Type B pancreatic cell (in vitro differentiated cells): ENCODE measurements around the gene SLC35A4. TPM values are rescaled to one million over a fixed set of nuclear protein-coding genes. Genes with fewer than 3 reads are reported as not detected.
A peak's percentile ranks its signal among the peaks of the same experiment; 100 is the strongest.

Experiments used
- DNase-seq: peaks from one replicate; pipeline ENCODE4 v3.0.0; 2021; ENCODE audit warnings: mixed read lengths; ENCODE audit not compliant: unreplicated experiment; ENCODE audit errors: extremely low spot score
- H3K27ac Mint-ChIP-seq: 2 replicates; pipeline ENCODE4 v1.8.0; 2021; ENCODE audit warnings: mild to moderate bottlenecking, mixed read lengths
- H3K27me3 Mint-ChIP-seq: 2 replicates; pipeline ENCODE4 v1.8.0; 2021; ENCODE audit warnings: mixed read lengths
- H3K36me3 Mint-ChIP-seq: 2 replicates; pipeline ENCODE4 v1.8.0; 2021; ENCODE audit warnings: mixed read lengths
- H3K4me1 Mint-ChIP-seq: one replicate; pipeline ENCODE4 v1.8.0; 2021; ENCODE audit warnings: mixed read lengths; ENCODE audit not compliant: unreplicated experiment
- H3K4me3 Mint-ChIP-seq: 2 replicates; pipeline ENCODE4 v1.8.0; 2021; ENCODE audit warnings: mild to moderate bottlenecking, mixed read lengths
- H3K9me3 Mint-ChIP-seq: 2 replicates; pipeline ENCODE4 v1.8.0; 2021; ENCODE audit warnings: mixed read lengths
- total RNA-seq: library from RNA; stranded (reverse); gene quantifications from 2 replicates; pipeline ENCODE4 v1.2.1, GENCODE V29; 2021; ENCODE audit warnings: low replicate concordance
- TF ChIP-seq, protein P1 (sequence below): fragments of 200-600 bp; sonication (generic); conservative IDR thresholded peaks from 2 replicates; pipeline ENCODE4 v1.5.0; 2021; ENCODE audit warnings: antibody characterized with exemption, mild to moderate bottlenecking

The SLC35A4 gene
- total RNA-seq, 1 donor from 2014 or later = 85.8 TPM

DNA sequence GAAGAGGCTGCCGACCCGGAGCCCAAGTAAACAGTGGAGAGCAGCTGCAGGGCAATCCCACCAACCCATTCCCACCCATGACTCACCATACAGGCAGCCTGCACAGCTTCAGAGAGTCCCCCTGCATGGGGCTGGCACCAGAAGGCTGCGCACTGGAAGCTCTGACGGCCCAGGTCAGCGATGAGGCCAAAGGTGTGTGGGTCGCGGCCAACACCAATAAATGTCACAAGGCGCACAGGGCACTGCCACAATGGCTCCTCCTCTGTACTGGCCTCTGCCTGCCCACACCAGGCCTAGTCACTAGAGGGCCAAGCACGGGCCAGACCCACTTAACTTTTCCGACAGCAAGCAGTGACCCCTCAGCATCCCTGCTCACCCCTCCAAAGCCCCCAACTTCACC is 4.4 kb upstream of the SLC35A4 start:
- Mint-ChIP-seq H3K36me3 (peaks cover 21% of the 10 kb centered on the region), H3K27ac (no peak overlapping the region), H3K9me3 (no peaks in the 10 kb centered on the region), H3K4me1 (peaks cover 26% of the 10 kb centered on the region), H3K4me3 (no peak overlapping the region), H3K27me3 (no peaks in the 10 kb centered on the region)
- no peak for DNase-seq
- TF ChIP-seq, protein P1, sequence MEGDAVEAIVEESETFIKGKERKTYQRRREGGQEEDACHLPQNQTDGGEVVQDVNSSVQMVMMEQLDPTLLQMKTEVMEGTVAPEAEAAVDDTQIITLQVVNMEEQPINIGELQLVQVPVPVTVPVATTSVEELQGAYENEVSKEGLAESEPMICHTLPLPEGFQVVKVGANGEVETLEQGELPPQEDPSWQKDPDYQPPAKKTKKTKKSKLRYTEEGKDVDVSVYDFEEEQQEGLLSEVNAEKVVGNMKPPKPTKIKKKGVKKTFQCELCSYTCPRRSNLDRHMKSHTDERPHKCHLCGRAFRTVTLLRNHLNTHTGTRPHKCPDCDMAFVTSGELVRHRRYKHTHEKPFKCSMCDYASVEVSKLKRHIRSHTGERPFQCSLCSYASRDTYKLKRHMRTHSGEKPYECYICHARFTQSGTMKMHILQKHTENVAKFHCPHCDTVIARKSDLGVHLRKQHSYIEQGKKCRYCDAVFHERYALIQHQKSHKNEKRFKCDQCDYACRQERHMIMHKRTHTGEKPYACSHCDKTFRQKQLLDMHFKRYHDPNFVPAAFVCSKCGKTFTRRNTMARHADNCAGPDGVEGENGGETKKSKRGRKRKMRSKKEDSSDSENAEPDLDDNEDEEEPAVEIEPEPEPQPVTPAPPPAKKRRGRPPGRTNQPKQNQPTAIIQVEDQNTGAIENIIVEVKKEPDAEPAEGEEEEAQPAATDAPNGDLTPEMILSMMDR = no peak

DNA sequence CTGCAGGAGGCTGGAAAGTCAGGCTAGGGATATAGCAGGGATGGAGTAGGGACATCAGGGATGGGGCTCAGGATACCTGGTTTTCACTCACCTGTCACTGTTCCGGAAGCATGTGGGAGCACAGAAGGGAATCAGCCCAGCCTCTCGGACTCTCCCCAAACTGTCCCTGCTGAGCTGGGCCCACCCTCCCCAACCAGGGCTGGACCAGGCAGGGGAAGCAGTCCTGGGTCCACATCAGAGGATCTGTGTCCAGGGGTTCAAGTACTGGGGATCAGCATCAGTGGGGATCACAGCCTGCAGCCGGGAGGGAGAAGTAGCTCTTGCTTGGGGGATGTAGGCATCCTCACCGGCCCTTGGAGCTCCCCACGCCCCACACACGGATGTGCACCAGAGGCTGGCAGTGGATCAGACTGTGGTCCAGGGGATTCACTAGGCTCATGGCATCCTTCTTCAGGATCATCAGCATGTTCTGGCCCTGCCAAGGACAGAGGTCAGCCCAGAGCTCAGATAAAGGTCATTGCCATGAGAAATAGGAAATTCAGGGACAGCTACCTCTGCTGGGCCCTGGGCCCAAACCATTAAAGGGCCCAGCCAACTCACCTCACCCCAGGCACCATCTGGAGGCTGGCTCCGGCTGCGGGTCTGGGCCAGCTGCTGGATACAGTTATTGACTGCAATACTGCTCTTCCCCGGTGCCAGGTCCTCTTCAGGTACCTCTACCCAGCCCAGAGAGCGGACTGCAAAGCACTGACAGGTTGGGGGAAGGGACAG is 2.7 kb upstream of the SLC35A4 start:
- Mint-ChIP-seq H3K36me3 (peaks cover 15% of the 10 kb centered on the region), H3K4me1 (peaks cover 16% of the 10 kb centered on the region), H3K27me3 (no peaks in the 10 kb centered on the region), H3K9me3 (no peaks in the 10 kb centered on the region), H3K27ac (no peak overlapping the region), H3K4me3 (no peak overlapping the region)
- TF ChIP-seq, protein P1 = no peak
- no peak for DNase-seq

DNA sequence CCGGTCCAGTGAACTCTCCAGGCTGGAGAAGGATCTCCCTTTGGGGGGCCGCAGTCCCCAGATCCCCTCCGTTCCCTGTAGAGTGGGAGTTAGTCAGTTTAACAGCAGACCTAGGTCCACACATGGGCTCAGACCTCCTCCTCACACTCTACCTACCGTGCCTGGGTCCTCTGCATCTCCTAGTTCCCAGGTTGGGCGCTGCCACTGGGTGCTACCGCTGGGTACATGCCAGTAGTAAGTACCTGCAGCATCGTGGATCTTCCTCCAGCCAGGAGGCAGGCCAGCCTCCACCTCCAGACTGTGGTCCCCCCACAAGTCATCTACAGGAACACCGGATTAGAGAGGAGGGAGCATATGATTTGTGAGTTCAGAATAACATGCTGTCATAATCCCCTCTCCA is 1.0 kb upstream of the SLC35A4 start:
- Mint-ChIP-seq H3K4me3 (peak overlapping the region; percentile 90), H3K9me3 (no peaks in the 10 kb centered on the region), H3K27ac (peak overlapping the region; percentile 87), H3K36me3 (peaks cover 15% of the 10 kb centered on the region), H3K27me3 (no peaks in the 10 kb centered on the region), H3K4me1 (peaks cover 9% of the 10 kb centered on the region)
- DNase-seq = no peak
- TF ChIP-seq, protein P1 = no peak

DNA sequence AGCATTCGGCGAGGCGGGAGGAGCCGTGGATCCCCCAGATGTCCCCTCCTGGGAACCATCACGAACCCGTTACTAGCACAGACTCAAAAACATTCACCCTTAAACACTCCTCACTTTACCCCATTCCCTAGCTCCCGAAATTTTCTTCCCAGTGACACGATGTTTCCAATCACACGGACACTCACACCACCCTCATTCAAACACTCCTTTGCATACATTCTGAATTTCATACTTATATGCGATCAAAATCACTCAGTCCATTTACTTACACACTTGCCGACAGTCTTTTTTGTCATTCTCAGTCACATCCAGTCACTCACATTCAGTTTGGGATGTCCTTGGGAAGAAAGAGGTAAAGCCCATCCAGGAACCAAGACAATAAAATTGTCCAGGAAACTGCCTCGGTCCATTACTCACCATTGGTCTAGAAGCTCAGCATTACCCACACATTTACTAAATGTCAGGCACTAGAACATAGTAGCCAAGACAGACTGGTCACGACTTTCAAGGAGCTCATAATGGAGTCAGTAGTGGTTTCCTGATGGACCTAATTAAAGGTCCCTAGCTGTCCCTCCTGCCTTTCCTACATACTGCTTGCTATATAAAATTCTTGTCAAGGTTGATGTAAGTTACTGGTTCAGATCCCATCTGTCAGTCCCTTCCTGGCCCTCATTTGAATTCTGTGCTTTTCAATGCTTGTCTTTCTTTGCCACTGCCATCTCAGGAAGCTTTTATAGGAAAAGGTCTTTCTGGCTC is 574 bp downstream of the SLC35A4 start:
- Mint-ChIP-seq H3K27ac (peak overlapping the region; percentile 87), H3K27me3 (no peaks in the 10 kb centered on the region), H3K4me1 (peaks cover 9% of the 10 kb centered on the region), H3K9me3 (no peaks in the 10 kb centered on the region), H3K4me3 (peak overlapping the region; percentile 90), H3K36me3 (peaks cover 7% of the 10 kb centered on the region)
- DNase-seq = peak; percentile 48
- TF ChIP-seq, protein P1 = no peak

DNA sequence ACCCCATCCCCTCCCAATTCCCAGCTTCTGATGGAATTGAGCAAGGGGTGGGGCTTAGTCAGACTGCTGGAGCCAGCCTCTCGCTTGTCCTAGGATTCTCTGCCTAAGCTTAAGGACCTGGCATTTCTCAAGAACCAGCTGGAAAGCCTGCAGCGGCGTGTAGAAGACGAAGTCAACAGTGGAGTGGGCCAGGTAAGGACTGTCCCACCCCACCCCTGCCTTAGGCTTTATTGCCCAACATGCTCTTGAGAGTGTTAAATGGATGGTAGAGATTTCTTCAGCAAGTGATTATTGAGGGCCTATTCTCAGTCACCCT is 1.1 kb downstream of the SLC35A4 start:
- H3K27me3 Mint-ChIP-seq = no peaks in the 10 kb centered on the region
- H3K9me3 Mint-ChIP-seq = no peaks in the 10 kb centered on the region
- peak overlapping the region; percentile 90 for H3K4me3 Mint-ChIP-seq
- no peak for DNase-seq
- TF ChIP-seq, protein P1 = no peak
- H3K27ac Mint-ChIP-seq = peak overlapping the region; percentile 87
- peaks cover 7% of the 10 kb centered on the region for H3K36me3 Mint-ChIP-seq
- H3K4me1 Mint-ChIP-seq = peaks cover 9% of the 10 kb centered on the region
